Transverse colon (tissue), 4 donors: ENCODE measurements around the gene PRKCA.

ENCODE experiments used
- CTCF ChIP-seq, 5 experiments: fragments of 200-600 bp in 3 of 5; fragments of 450-650 bp in 2 of 5; sonication (generic) in 3 of 5; IDR thresholded peaks; 1 replicate in 2 of 5; 2 replicates in 3 of 5; pipeline ENCODE4 v1.5.1; 2016 to 2017; ENCODE audit warnings: antibody characterized with exemption in 5 of 5, inconsistent platforms in 3 of 5, mild to moderate bottlenecking in 2 of 5, moderate library complexity in 1 of 5
- EP300 ChIP-seq: sonication (generic); formaldehyde crosslinking; IDR thresholded peaks from one replicate; pipeline ENCODE4 v1.6.1; 2017; ENCODE audit warnings: antibody characterized with exemption, low read depth
- POLR2A ChIP-seq: fragments of 450-650 bp; IDR thresholded peaks from one replicate; pipeline ENCODE4 v1.6.1; 2016; ENCODE audit warnings: antibody characterized with exemption, mild to moderate bottlenecking, moderate library complexity
- POLR2AphosphoS5 ChIP-seq, 3 donors: sonication (generic); formaldehyde crosslinking; IDR thresholded peaks; one replicate each; pipeline ENCODE4 v1.6.1; 2016; ENCODE audit warnings: antibody characterized with exemption in 3 of 3

GRCh38 chr17:66724581-66725341 lies 422.3 kb downstream of the PRKCA start:
- TF ChIP-seq POLR2A (no peak), CTCF (IDR thresholded peaks at IDR 0.05) (no peak), POLR2AphosphoS5 (IDR thresholded peaks at IDR 0.05) (no peak), EP300 (no peak)
